Gastroesophageal sphincter (tissue), 4 donors: ENCODE measurements around the gene PPP1R10. TPM values are rescaled to one million over a fixed set of nuclear protein-coding genes. Genes with fewer than 3 reads are reported as not detected.
A peak's percentile ranks its signal among the peaks of the same experiment; 100 is the strongest.

Experiments used
- ATAC-seq: fragments of 150-250 bp; one replicate; pipeline ENCODE4 v1.9.1; 2016; ENCODE audit warnings: mild to moderate bottlenecking, moderate library complexity
- H3K27ac ChIP-seq, 4 donors: fragments of 200-600 bp; sonication (generic) in 3 of 4; 1 replicate in 3 of 4; 2 replicates in 1 of 4; pipeline ENCODE4 v1.5.1; 2016 to 2019
- H3K27me3 ChIP-seq: fragments of 200-600 bp; sonication (generic); one replicate; pipeline ENCODE4 v1.5.1; 2019
- H3K36me3 ChIP-seq, 2 donors: fragments of 200-600 bp; sonication (generic); one replicate each; pipeline ENCODE4 v1.5.1; 2019; ENCODE audit warnings: control low read depth in 1 of 2
- H3K4me1 ChIP-seq, 3 donors: fragments of 200-600 bp; sonication (generic); 1 replicate in 2 of 3; 2 replicates in 1 of 3; pipeline ENCODE4 v1.5.1; 2016 to 2019; ENCODE audit warnings: control low read depth in 2 of 3
- H3K4me3 ChIP-seq, 2 donors: fragments of 200-600 bp; sonication (generic); one replicate each; pipeline ENCODE4 v1.5.1; 2019; ENCODE audit warnings: mild to moderate bottlenecking in 1 of 2, moderate library complexity in 1 of 2
- H3K9me3 ChIP-seq, 3 donors: fragments of 200-600 bp; sonication (generic); one replicate each; pipeline ENCODE4 v1.5.1; 2017 to 2019; ENCODE audit warnings: control low read depth in 2 of 3
- CTCF ChIP-seq, 4 experiments: fragments of 200-600 bp in 2 of 4; fragments of 450-650 bp in 2 of 4; sonication (generic) in 1 of 4; IDR thresholded peaks; one replicate each; pipeline ENCODE4 v1.5.1; 2017 to 2019; ENCODE audit warnings: antibody characterized with exemption in 4 of 4, mild to moderate bottlenecking in 2 of 4, moderate library complexity in 2 of 4
- EP300 ChIP-seq: sonication (generic); formaldehyde crosslinking; IDR thresholded peaks from one replicate; pipeline ENCODE4 v1.6.1; 2017; ENCODE audit warnings: antibody characterized with exemption, mild to moderate bottlenecking
- POLR2A ChIP-seq, 2 donors: fragments of 450-650 bp; IDR thresholded peaks; one replicate each; pipeline ENCODE4 v1.6.1; 2017; ENCODE audit warnings: antibody characterized with exemption in 2 of 2, mild to moderate bottlenecking in 2 of 2, moderate library complexity in 1 of 2
- POLR2AphosphoS5 ChIP-seq: sonication (generic); formaldehyde crosslinking; IDR thresholded peaks from one replicate; pipeline ENCODE4 v1.6.1; 2017; ENCODE audit warnings: antibody characterized with exemption
- WGBS, 2 donors: methylation state at CpG; one replicate each; pipeline ENCODE4 v1.1.5; 2018; ENCODE audit warnings: low coverage in 1 of 2; 5-methylcytosine and 5-hydroxymethylcytosine counted together
- total RNA-seq, 4 donors: library from RNA; depleted of rRNA; stranded (reverse); fragments of >200 nt; gene quantifications; one replicate each; pipeline ENCODE4 v1.1.0, GENCODE V29; 2016

The PPP1R10 gene
- total RNA-seq, 4 donors from 2014 or later = 26.7 to 50.4 (median 37.9) TPM

- no peak for ATAC-seq
- no peaks in the 10 kb centered on the region for H3K9me3 ChIP-seq
- H3K27me3 ChIP-seq = no peaks in the 10 kb centered on the region
- H3K27ac ChIP-seq = peak overlapping the region in 3 of 4 donors; percentile 39 to 92 (median 76)
- WGBS, 2 donors = 59 to 61% methylated on average over 2 of the region's 2 CpGs
- H3K4me3 ChIP-seq = no peak overlapping the region
- H3K4me1 ChIP-seq = peaks cover 30 to 74% (median 35%) of the 10 kb centered on the region in 3 donors
- peaks cover 0 to 35% of the 10 kb centered on the region in 2 donors for H3K36me3 ChIP-seq
- TF ChIP-seq POLR2A (IDR thresholded peaks at IDR 0.05) (no peak), CTCF (IDR thresholded peaks at IDR 0.05) (no peak), POLR2AphosphoS5 (no peak), EP300 (no peak)
These were observed 5.2 kb downstream of the PPP1R10 start for GRCh38 chr6:30611856-30612194.

GRCh38 chr6:30611150-30611855, 5.7 kb downstream of the PPP1R10 start:
- Histone ChIP-seq H3K36me3 (peaks cover 0 to 35% of the 10 kb centered on the region in 2 donors), H3K27ac (peak overlapping the region in 2 of 4 donors; percentile 39 to 92), H3K27me3 (no peaks in the 10 kb centered on the region), H3K9me3 (no peaks in the 10 kb centered on the region), H3K4me1 (peaks cover 30 to 77% (median 35%) of the 10 kb centered on the region in 3 donors), H3K4me3 (no peak overlapping the region)
- TF ChIP-seq POLR2A (IDR thresholded peaks at IDR 0.05) = no peak
- ATAC-seq = no peak
- 57 to 61% methylated on average over 3 to 5 of the region's 9 CpGs for WGBS, 2 donors

GRCh38 chr6:30610065-30610464, 7.0 kb downstream of the PPP1R10 start:
- no peak overlapping the region for H3K4me3 ChIP-seq
- H3K27me3 ChIP-seq = no peaks in the 10 kb centered on the region
- 73 to 88% methylated on average over 4 of the region's 4 CpGs for WGBS, 2 donors
- peaks cover 30 to 77% (median 35%) of the 10 kb centered on the region in 3 donors for H3K4me1 ChIP-seq
- no peak for ATAC-seq
- no peak overlapping the region for H3K27ac ChIP-seq
- TF ChIP-seq POLR2AphosphoS5 = no peak
- TF ChIP-seq CTCF (IDR thresholded peaks at IDR 0.05) = no peak
- TF ChIP-seq EP300 = no peak
- TF ChIP-seq POLR2A (IDR thresholded peaks at IDR 0.05) = no peak
- H3K9me3 ChIP-seq = no peaks in the 10 kb centered on the region
- H3K36me3 ChIP-seq = peaks cover 3 to 44% of the 10 kb centered on the region in 2 donors

GRCh38 chr6:30603961-30604360, 13.1 kb downstream of the PPP1R10 start:
- H3K27ac ChIP-seq = no peak overlapping the region
- H3K4me3 ChIP-seq = no peak overlapping the region
- WGBS, 2 donors = 83 to 92% methylated on average over 10 to 13 of the region's 13 CpGs
- ATAC-seq = no peak
- H3K4me1 ChIP-seq = peaks cover 0 to 33% (median 0%) of the 10 kb centered on the region in 3 donors
- peaks cover 10 to 88% of the 10 kb centered on the region in 2 donors for H3K36me3 ChIP-seq
- H3K9me3 ChIP-seq = no peaks in the 10 kb centered on the region
- H3K27me3 ChIP-seq = no peaks in the 10 kb centered on the region
- TF ChIP-seq POLR2A (IDR thresholded peaks at IDR 0.05) = no peak

GRCh38 chr6:30601815-30602641, 15.0 kb downstream of the PPP1R10 start:
- H3K4me3 ChIP-seq = no peak overlapping the region
- H3K27ac ChIP-seq = no peak overlapping the region
- no peak for TF ChIP-seq POLR2AphosphoS5
- TF ChIP-seq CTCF (IDR thresholded peaks at IDR 0.05) = no peak
- TF ChIP-seq EP300 = no peak
- no peak for TF ChIP-seq POLR2A (IDR thresholded peaks at IDR 0.05)
- WGBS, 2 donors = 71 to 87% methylated on average over 2 to 3 of the region's 39 CpGs
- H3K4me1 ChIP-seq = peaks cover 0 to 18% (median 0%) of the 10 kb centered on the region in 3 donors
- no peaks in the 10 kb centered on the region for H3K9me3 ChIP-seq
- H3K27me3 ChIP-seq = no peaks in the 10 kb centered on the region
- peaks cover 10 to 69% of the 10 kb centered on the region in 2 donors for H3K36me3 ChIP-seq
- no peak for ATAC-seq
